ENCODE measurements around the gene SLC27A1.
"Not testable (repeated sequence)": the region's sequence is repeated elsewhere in the genome, so short reads cannot be mapped to it uniquely, and the experiment has no call there.

SLC27A1 gene

DNA sequence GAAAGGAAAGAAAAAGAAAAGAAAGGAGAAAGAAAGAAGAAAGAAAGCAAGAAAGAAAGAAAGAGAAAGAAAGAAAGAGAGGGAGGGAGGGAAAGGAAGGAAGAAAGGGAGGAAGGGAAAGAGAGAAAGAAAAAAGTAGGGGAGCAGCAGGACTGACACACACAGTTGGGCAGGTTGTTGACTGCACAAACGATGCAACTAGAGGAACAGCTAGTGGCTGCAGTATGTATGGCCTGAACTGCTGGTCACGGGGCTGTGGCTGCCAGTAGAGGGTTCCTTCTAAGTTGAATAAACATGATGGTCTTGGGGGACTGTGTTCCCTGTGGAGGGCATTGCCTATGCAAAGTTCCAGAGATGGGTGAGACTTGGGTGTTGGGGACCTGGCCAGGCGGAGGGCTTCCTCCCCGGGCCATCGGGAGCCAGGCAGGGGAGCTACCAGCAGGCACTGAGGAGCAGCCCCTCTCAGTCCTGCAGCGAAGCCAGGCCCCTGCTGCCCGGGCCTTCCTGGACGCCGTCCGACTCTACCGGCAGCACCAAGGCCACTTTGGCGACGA lies 68.4 kb downstream of the SLC27A1 start:
- no peak for DNase-seq (ENCODE audit: low read depth in 2 of 2)

DNA sequence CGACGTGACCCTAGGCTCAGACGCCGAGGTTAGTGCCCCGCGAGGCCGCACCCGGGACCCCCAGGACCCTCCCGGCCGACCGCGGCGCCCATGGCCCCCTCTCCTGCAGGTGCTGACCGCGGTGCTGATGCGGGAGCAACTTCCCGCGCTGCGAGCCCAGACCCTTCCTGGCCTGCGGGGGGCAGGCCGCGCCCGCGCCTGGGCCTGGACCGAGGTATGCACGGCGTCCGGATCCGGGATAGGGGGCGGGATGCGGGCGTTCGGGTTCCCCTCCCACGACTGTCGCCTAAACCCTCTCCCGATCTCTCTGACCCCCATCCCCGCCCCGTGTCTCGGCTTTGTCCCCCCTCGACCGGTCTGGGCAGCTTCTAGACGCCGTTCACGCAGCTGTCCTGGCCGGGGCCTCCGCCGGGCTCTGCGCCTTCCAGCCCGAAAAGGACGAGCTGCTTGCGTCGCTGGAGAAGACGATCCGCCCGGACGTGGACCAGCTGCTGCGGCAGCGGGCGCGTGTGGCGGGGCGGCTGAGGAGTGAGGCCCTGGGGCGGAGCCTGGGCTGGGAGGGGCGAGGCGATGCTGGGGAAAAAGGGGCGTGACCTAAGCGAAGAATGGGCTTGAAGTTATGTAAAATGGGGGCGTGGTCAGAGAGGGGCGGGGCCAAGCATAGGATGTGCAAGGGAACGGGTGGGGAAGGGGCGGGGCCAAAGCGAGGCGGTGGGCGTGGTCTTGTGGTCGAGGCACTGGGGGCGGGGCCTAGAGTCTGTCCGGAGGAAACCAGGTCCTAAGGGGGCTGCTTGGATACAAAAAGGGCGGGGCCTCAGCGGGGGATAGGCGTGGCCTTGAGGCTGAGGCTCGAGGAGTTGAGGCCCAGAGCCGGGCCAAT lies 69.2 kb downstream of the SLC27A1 start:
- DNase-seq (ENCODE audit: low read depth in 2 of 2): peak; percentile 96 to 100

DNA sequence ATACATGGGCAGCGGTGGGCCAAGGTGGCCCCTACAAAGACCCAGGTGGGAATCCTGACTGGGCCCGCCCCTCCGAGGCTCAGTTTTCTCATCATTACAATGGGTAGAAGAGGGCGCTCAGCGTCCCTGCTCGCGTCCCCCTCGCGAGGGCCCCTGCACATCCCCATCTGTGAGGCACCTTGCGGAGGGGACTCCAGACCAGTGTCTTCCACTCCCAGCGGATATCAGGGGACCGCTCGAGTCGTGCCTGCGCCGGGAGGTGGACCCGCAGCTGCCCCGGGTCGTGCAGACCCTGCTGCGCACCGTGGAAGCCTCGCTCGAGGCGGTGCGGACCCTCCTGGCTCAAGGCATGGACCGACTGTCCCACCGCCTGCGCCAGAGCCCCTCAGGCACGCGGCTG lies 69.8 kb downstream of the SLC27A1 start:
- no peak for DNase-seq (ENCODE audit: low read depth in 2 of 2)

DNA sequence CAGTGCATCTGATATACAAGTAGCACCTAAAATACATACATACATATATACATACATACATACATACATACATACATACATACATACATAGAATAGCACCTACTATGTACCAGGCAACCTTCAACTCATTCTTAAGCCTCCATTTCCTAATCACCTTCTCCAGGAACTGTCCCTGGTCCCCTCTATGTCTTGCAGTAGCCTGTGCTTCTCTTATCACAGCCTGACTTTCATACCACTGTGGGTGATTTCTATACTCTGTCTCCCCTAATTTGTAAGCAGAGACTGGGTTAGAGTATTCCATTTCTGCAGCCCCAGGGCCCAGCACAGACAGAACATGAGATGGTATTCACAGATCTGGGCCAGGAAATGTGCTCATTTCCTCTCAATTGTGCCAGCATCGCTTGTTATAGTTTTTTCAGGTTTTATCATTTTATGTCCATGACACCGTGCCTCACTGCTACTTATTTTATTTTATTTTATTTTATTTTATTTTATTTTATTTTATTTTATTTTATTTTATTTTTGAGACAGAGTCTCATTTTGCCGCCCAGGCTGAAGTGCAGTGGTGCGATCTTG lies 70.9 kb downstream of the SLC27A1 start:
- no peak for DNase-seq (ENCODE audit: low read depth in 2 of 2)

DNA sequence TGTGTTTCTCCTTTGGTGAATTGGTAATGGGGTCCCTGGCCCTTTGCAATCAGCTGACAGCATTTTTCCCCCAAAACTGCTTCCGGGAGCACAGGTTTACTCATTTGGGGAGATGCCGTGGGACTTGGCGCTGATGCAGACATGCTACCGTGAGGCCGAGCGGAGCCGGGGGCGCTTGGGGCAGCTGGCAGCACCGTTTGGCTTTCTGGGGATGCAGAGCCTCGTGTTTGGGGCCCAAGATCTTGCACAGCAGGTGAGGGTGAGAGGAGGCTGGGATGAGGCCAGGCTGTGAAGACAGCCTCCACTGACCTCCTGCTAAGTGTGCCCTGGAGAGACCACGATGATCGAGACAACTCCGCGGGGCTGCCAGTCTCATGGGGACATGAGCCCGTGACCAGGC lies 71.7 kb downstream of the SLC27A1 start:
- no peak for DNase-seq (ENCODE audit: low read depth in 2 of 2)

DNA sequence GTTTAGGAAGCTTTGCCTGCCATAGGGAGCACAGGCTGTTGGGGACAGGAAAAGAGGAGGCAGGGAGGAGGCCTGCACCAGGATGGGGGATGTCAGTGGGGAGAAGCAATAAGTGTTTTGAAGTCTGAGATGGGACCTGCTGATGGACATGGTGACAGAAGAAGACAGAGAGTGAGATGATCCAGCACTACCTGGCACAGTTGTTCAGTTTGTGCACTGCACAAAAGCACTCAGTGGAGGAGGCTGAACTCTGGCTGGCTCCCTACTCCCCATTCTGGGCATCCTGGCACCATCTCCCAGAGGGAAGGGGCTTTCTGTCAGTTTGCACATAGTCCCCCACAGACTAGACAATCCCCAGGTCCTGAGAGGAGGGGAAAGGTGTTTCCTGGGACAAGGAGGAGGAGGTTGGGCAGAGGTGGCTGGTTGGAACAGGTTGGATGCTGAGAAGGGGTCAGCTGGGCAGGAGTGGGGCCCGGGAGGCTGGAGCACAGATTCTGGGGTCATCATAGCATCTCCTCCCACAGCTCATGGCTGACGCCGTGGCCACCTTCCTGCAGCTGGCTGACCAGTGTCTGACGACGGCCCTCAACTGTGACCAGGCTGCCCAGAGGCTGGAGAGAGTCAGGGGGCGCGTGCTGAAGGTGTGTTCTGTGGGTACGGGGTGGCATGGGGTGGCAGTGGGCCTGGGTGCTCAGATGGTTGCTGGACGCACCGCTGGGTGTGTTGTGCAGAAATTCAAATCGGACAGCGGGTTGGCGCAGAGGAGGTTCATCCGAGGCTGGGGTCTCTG lies 72.7 kb downstream of the SLC27A1 start:
- DNase-seq (ENCODE audit: low read depth in 2 of 2): no peak

DNA sequence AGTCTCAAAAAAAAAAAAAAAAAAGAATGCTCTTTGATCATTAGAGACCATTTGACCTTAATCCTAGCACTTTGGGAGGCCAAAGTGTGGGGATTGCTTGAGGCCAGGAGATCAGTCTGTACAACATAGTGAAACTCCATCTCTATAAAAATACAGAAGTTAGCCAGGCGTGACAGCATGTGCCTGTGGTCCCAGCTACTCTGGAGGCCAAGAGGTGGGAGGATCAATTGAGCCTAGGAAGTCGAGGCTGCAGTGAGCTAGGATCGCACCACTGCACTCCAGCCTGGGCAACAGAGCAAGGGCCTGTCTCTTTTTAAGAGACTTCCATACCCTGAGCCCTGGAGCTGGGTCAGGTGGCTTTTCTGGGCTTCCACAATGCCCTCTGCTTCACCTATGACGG lies 73.7 kb downstream of the SLC27A1 start:
- DNase-seq (ENCODE audit: low read depth in 2 of 2): no peak

DNA sequence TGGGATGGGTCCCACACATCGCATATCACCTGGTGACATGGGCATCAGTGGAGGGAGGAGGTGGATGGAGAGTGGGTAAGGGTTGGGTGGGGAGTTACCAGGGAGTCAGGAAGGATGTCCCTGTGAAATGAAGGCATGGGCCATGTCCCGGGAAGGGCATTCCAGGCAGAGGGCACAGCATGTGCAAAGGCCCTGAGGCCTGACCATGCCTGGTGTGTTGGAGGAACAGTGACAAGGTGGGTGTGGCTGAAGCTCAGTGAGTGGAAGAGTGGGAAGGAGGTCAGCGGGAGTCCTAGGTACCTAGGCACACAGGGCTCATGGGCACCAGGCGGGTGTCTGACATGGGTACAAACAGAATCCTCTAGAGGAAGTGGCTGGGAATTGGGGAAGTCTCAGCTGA lies 74.1 kb downstream of the SLC27A1 start:
- DNase-seq (ENCODE audit: low read depth in 2 of 2): no peak

DNA sequence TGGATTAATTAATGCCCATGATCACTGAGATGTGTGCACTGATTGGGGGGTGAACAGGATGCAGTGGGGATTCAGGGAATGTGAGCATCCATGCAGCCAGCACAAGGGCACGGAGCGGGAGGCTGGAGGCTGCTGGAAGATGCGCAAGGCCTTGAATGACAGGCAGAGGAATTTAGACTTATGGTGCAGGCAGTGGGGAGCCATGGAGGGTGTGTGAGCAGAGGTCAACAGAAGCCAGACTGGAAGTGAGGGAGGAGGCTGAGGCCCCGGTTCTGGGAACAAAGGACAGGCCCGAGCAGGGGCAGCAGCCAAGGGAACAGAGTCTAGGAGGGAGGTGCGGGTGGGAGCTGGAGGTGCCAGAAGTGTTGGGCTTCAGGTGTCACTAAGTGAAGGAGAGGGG lies 77.8 kb downstream of the SLC27A1 start:
- DNase-seq (ENCODE audit: low read depth in 2 of 2): no peak

DNA sequence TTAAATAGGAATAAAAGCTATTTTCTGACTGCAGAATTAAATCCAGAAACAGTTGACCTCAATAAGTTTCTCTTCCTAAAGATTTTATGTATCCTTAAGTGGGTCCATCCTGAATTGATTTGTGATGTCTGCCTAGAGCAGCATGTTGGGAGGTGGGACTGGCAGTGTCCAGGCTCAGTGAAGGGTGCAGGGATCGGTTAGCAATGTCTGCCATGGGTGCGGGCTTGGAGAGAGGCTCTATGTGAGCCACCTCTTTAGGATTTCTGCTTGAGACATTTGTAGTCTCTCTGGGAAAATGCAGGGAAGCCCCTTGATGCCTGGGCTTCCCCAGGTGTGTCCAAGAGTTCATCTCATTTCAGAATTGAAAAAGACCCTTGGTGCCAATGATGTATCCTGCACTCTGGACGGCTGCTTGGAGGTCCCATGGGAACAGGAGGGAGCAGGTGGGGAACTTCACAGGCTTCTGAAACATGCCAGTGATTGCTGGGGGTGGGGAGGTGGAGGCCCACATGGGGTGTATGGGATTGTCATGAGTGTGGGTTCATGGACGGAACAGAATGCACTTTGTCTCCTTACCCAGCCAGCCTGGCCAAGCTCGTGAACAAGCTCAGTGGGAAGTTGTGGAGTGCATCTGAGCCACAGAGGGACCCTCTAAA lies 78.9 kb downstream of the SLC27A1 start:
- no peak for DNase-seq (ENCODE audit: low read depth in 2 of 2)

DNA sequence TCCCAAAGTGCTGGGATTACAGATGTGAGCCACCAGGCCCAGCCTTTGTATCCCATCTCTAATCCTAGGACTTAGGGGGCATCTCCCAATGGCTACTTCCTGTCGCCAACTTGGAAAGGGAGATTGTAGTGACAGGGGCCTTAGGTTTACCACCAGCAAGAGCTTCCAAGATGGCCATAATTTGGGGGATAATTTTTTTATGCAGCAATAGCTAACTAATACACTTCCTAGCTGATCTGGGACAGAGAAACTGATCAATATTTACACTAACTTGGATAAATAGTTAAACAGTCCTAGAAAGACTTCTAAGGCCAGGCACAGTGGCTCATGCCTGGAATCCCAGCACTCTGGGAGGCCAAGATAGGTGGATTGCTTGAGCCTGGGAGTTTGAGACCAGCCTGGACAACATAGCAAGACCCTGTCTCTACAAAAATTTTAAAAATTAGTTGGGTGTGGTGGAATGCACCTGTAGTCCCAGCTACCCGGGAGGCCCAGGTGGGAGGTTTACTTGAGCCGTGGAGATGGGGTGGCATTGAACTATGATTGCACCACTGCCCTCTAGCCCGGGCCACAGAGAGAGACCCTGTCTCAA lies 79.8 kb downstream of the SLC27A1 start:
- no peak for DNase-seq (ENCODE audit: low read depth in 2 of 2)

DNA sequence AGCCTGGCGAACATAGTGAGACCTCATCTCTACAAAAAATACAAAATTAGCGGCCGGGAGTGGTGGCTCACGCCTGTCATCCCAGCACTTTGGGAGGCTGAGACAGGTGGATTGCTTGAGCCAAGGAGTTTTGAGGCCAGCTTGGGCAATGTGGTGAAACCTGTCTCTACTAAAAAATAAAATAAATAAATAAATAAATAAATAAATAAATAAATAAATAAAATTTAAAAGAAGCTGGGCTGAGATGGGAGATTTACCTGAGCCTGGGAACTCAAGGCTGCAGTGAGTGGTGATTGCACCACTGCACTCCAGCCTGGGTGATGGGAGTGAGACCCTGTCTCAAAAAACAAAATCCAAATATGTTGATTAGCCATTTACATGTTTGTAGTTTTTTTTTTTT lies 82.4 kb downstream of the SLC27A1 start:
- not testable (repeated sequence) for DNase-seq (ENCODE audit: low read depth in 2 of 2)

DNA sequence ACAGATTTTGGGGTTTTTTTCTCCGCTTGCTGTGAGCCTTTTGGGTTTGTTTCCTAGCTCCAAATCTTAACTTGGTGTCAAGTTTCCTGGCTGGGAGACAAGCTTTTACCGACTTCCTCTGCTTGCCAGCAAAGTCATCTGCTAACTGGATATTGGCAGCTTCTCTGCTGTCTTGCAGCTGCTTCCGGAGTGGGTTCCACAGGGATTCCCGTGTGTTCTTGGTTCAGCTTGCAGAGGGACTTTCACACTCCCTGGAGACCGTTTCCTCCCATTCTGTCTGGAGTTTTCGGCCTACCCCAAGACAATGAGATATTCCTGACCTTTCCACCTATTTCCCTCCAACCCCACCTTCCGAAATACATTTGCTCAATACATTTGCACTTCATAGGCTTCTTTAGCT lies 82.9 kb downstream of the SLC27A1 start:
- DNase-seq (ENCODE audit: low read depth in 2 of 2): no peak

DNA sequence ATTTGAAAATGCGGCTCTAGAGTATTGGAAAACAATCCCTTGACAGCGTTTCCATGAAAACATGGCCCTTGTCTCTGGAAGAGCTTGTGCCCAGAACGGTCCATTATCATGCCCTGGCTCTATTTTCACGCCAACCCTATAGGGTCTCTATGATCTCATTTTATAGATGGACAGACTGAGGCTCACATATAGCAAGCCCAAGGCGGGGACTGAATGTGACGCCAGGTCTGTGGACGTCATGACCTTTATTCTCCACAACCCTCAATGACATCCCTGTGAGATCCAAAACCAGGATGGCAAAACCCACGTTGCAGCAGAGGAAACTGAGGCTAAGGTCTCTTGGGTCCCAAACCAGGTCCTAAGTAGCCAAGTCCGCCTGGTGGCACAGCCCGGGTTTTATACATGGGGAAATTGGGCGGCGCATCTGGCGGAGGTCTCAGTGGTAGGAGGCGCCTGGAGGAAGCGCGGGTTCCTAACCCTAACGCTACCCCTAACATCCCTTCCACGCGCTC lies 84.7 kb downstream of the SLC27A1 start:
- DNase-seq (ENCODE audit: low read depth in 2 of 2): no peak

DNA sequence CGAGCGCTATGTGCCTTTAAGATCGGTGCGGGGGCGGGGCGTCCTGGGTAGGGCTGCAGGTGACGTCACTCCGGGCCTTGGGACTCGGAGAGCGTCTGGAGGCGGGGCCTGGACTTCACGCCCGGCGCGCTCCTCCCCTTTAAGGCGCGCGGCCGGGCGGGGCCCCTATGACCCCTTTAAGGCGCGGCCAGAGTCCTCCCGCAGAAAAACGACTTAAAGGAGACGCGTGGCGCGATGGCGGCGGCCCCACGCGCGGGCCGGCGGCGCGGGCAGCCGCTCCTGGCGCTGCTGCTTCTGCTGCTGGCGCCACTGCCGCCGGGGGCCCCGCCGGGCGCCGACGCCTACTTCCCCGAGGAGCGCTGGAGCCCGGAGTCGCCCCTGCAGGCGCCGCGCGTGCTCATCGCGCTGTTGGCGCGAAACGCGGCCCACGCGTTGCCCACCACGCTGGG lies 85.2 kb downstream of the SLC27A1 start, which contains the start of gene COLGALT1:
TSS of gene COLGALT1 (plus strand) at position 170 of the 449 bp plus-strand sequence. CDS start at position 235, 65 bp downstream.
- DNase-seq (ENCODE audit: low read depth in 2 of 2): peak; percentile 100

Measured in stimulated activated CD4-positive, alpha-beta T cell treated with anti-CD3 and anti-CD28 coated beads, Interleukin-4, amount 100 ng/mL, for 48 hours (primary cell).